ENCODE data around the gene INHBE. TPM values are rescaled to one million over a fixed set of nuclear protein-coding genes. Genes with fewer than 3 reads are reported as not detected.

Gene INHBE
- total and polyA plus RNA-seq, 4 donors = 17.6 to 181 (median 110) TPM

- peak overlapping the region; percentile 66 to 93 for H3K9ac ChIP-seq (ENCODE audit: low read depth in 1 of 2, low read length in 2 of 2)
- H3K4me3 ChIP-seq (ENCODE audit: low read depth in 1 of 3, low read length in 3 of 3) = peak overlapping the region; percentile 76 to 94 (median 88)
- TF ChIP-seq FOXA2 (IDR thresholded peaks at IDR 0.05) (no peak), FOXA1 (IDR thresholded peaks at IDR 0.05) (no peak), HNF4G (IDR thresholded peaks at IDR 0.05) (no peak), SP1 (IDR thresholded peaks at IDR 0.05) (no peak), YY1 (IDR thresholded peaks at IDR 0.05) (no peak), TAF1 (conservative IDR thresholded peaks at IDR 0.05) (no peak)
- TF ChIP-seq, protein P1, sequence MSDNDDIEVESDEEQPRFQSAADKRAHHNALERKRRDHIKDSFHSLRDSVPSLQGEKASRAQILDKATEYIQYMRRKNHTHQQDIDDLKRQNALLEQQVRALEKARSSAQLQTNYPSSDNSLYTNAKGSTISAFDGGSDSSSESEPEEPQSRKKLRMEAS (IDR thresholded peaks at IDR 0.05) = no peak
- peaks cover 5 to 28% (median 18%) of the 10 kb centered on the region in 4 donors for H3K36me3 ChIP-seq (ENCODE audit: control insufficient read depth in 4 of 4, insufficient read depth in 3 of 4, low read depth in 1 of 4, low read length in 3 of 4)
- 27% methylated on average over 11 of the region's 11 CpGs for WGBS
- no peaks in the 10 kb centered on the region for H3K27me3 ChIP-seq (ENCODE audit: control insufficient read depth in 4 of 4, insufficient read depth in 4 of 4, low read length in 3 of 4)
- DNase-seq (ENCODE audit: low spot score) = no peak
- peak overlapping the region; percentile 62 to 70 for H3K27ac ChIP-seq (ENCODE audit: low read depth in 1 of 2, low read length in 2 of 2)
- peaks cover 2 to 17% (median 11%) of the 10 kb centered on the region in 4 donors for H3K4me1 ChIP-seq (ENCODE audit: control insufficient read depth in 4 of 4, insufficient read depth in 4 of 4, low read length in 3 of 4)
- no peaks in the 10 kb centered on the region for H3K9me3 ChIP-seq (ENCODE audit: control insufficient read depth in 4 of 4, low read length in 3 of 4)
Measured at GRCh38 chr12:57488402-57489156, 33.5 kb downstream of the INHBE start.

- Histone ChIP-seq H3K4me3 (ENCODE audit: low read depth in 1 of 3, low read length in 3 of 3) (peak overlapping the region in 2 of 3 donors; percentile 88 to 94), H3K27ac (ENCODE audit: low read depth in 1 of 2, low read length in 2 of 2) (no peak overlapping the region), H3K4me1 (ENCODE audit: control insufficient read depth in 4 of 4, insufficient read depth in 4 of 4, low read length in 3 of 4) (peaks cover 2 to 17% (median 11%) of the 10 kb centered on the region in 4 donors), H3K9me3 (ENCODE audit: control insufficient read depth in 4 of 4, low read length in 3 of 4) (no peaks in the 10 kb centered on the region), H3K9ac (ENCODE audit: low read depth in 1 of 2, low read length in 2 of 2) (peak overlapping the region in 1 of 2 donors; percentile 93), H3K36me3 (ENCODE audit: control insufficient read depth in 4 of 4, insufficient read depth in 3 of 4, low read depth in 1 of 4, low read length in 3 of 4) (peaks cover 5 to 28% (median 18%) of the 10 kb centered on the region in 4 donors), H3K27me3 (ENCODE audit: control insufficient read depth in 4 of 4, insufficient read depth in 4 of 4, low read length in 3 of 4) (no peaks in the 10 kb centered on the region)
- TF ChIP-seq EGR1 (IDR thresholded peaks at IDR 0.05; ENCODE audit: low read depth in 2 of 2) (no peak), RAD21 (IDR thresholded peaks at IDR 0.05) (no peak), FOXA2 (IDR thresholded peaks at IDR 0.05) (no peak), JUND (IDR thresholded peaks at IDR 0.05) (no peak), HNF4G (IDR thresholded peaks at IDR 0.05) (no peak), TAF1 (conservative IDR thresholded peaks at IDR 0.05) (no peak), FOXA1 (IDR thresholded peaks at IDR 0.05) (no peak), GABPA (IDR thresholded peaks at IDR 0.05 in 1 of 2, conservative IDR thresholded peaks at IDR 0.05 in 1 of 2) (no peak), RXRA (IDR thresholded peaks at IDR 0.05) (no peak), SP1 (IDR thresholded peaks at IDR 0.05) (no peak), NR2F2 (IDR thresholded peaks at IDR 0.05) (no peak)
- TF ChIP-seq, protein P2, sequence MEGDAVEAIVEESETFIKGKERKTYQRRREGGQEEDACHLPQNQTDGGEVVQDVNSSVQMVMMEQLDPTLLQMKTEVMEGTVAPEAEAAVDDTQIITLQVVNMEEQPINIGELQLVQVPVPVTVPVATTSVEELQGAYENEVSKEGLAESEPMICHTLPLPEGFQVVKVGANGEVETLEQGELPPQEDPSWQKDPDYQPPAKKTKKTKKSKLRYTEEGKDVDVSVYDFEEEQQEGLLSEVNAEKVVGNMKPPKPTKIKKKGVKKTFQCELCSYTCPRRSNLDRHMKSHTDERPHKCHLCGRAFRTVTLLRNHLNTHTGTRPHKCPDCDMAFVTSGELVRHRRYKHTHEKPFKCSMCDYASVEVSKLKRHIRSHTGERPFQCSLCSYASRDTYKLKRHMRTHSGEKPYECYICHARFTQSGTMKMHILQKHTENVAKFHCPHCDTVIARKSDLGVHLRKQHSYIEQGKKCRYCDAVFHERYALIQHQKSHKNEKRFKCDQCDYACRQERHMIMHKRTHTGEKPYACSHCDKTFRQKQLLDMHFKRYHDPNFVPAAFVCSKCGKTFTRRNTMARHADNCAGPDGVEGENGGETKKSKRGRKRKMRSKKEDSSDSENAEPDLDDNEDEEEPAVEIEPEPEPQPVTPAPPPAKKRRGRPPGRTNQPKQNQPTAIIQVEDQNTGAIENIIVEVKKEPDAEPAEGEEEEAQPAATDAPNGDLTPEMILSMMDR (IDR thresholded peaks at IDR 0.05; ENCODE audit: low read depth, low read length, missing input control) = no peak
- TF ChIP-seq, protein P3, sequence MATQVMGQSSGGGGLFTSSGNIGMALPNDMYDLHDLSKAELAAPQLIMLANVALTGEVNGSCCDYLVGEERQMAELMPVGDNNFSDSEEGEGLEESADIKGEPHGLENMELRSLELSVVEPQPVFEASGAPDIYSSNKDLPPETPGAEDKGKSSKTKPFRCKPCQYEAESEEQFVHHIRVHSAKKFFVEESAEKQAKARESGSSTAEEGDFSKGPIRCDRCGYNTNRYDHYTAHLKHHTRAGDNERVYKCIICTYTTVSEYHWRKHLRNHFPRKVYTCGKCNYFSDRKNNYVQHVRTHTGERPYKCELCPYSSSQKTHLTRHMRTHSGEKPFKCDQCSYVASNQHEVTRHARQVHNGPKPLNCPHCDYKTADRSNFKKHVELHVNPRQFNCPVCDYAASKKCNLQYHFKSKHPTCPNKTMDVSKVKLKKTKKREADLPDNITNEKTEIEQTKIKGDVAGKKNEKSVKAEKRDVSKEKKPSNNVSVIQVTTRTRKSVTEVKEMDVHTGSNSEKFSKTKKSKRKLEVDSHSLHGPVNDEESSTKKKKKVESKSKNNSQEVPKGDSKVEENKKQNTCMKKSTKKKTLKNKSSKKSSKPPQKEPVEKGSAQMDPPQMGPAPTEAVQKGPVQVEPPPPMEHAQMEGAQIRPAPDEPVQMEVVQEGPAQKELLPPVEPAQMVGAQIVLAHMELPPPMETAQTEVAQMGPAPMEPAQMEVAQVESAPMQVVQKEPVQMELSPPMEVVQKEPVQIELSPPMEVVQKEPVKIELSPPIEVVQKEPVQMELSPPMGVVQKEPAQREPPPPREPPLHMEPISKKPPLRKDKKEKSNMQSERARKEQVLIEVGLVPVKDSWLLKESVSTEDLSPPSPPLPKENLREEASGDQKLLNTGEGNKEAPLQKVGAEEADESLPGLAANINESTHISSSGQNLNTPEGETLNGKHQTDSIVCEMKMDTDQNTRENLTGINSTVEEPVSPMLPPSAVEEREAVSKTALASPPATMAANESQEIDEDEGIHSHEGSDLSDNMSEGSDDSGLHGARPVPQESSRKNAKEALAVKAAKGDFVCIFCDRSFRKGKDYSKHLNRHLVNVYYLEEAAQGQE (IDR thresholded peaks at IDR 0.05) = no peak
- TF ChIP-seq, protein P1 (IDR thresholded peaks at IDR 0.05) = no peak
- 95% methylated on average over 5 of the region's 5 CpGs for WGBS
- DNase-seq (ENCODE audit: low spot score) = no peak
Measured at GRCh38 chr12:57489157-57489641, 34.1 kb downstream of the INHBE start.
